ENCODE data around the gene ACTN1.

Gene ACTN1

DNA sequence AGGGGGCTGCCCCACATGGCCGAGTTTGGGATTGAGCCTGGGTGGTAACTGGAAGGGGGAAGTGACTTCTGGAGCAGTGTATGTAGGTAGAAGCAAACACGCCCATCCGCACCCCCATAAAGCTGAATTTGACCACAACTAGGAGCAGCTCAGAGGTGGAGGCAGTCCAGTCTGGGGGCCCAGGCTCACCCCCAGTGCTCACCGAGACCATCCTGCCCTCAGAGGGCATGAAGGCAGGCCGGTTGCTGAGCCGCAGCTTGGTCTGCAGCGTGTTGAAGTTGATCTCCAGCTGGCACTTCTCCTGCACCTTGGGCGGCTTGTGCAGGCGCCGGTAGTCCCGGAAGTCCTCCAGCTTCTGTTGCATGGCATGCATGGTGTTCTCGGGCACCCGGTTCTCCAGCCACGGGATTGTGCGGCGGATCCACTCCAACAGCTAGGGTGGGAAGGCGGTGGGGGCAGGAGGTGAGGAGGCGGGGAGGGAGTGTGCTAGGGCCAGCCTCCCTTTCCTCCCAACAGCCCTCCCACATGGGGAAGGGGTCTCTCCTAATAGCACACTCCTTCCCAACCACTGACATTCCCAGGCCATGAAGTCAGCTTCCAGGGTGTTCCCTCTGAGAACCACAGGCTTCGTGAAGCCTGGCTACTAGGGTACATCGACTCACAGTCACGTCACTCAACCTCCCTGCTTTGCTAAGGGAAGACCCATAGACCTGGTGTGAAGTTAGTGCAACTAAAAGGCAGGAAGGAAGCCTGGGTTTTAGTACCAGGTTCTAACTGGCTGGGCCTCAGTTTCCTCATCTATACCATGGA lies 87.0 kb downstream of the ACTN1 start:
- no peak for DNase-seq (ENCODE audit: low read depth in 2 of 2, low spot score in 1 of 2)

- DNase-seq (ENCODE audit: low read depth in 2 of 2, low spot score in 1 of 2): no peak
Measured at GRCh38 chr14:68890173-68890931, 88.8 kb downstream of the ACTN1 start.

GRCh38 chr14:68888883-68889282 lies 90.2 kb downstream of the ACTN1 start:
- no peak for DNase-seq (ENCODE audit: low read depth in 2 of 2, low spot score in 1 of 2)

DNA sequence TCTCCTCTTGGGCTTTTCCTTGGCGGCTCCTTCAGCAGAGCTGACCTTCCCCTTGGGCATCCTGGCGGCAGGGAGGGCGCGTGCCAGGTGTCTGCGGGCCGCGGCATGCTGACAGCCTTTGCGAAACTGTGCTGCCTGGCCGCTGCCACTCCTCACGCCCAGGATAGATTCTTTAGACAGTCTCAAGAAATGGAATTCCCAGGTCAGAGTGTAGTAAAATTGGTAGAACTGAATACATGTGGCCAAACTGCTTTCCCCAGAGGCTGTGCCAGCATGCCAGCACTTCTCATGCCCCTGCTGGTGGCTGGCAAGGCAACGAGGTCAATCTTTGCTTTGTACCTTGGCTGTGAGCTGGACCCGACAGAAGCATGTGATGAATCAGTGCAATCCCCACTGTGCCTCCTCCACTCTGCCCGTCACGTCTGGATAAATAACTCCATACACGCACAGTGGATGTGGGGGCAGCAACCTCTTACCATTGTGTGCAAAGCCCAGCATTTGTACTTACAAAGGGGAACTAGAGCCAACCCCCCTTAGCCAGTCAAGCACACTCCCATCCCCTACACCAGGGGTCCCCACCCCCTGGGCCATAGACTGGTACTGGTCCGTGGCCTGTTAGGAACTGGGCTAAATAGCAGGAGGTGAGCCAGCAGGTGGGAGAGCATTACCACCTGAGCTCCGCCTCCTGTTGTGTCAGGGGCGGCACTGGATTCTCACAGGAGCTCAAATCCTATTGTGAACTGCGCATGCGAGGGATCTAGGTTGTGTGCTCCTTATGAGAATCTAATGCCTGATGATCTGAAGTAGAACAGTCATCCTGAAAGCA lies 90.9 kb downstream of the ACTN1 start:
- no peak for DNase-seq (ENCODE audit: low read depth in 2 of 2, low spot score in 1 of 2)

DNA sequence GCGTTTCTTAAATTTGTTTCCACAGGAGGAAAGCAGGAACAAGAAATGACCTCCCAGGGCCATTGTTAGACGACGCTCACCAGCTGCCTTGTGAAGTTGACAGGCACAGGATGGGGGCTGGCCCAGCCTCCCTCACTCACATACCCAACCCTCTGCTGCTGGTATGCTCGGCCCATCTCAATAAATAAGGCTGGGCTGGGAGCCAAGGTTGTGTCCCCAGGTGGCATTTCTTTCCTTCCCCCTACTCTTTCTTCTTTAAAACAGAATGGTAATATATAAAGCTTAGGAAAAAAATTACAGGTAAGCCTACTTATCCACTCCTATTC lies 93.0 kb downstream of the ACTN1 start:
- no peak for DNase-seq (ENCODE audit: low read depth in 2 of 2, low spot score in 1 of 2)

DNA sequence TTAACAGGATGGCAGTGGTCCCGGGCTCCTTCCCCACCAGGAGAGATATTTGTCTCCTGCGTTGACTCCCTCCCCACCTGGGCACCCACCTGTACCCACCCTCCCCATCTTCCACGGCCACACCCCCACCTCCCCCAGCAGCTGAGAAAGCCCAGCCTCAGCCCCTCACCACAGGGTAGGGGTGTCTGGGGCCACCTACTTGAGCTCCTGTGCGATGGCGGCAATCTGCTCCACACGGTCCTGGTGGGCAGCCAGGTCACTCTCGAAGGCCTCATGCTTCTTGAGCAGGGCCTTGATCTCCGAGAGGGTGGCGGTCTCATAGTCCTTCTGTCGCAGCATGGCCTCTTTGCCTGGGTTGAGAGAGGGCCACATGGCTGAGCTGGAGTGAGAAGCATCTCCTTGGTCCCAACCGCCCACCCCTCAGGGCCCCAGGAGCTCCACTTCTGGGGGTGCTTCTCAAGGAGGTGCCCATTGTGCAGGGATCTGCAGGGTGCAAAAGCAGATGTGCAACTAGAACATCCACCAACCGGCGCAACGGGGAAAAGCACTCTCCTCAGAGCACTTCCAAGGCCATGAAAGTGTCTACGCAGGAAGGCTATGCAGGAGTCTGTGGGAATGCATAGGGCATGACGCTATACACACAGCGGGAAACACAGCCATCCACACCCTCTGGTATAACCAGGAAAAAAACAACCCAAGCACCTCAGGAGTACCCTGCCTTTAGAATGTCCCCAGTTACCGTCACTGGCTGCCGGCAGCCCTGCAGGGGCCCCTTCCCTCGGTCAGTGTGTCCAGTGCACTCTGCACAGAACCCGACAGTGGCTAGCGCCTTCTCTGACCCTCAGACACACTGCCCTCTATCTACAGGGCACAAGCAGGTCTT lies 93.6 kb downstream of the ACTN1 start:
- DNase-seq (ENCODE audit: low read depth in 2 of 2, low spot score in 1 of 2): no peak

- DNase-seq (ENCODE audit: low read depth in 2 of 2, low spot score in 1 of 2): no peak
Measured at GRCh38 chr14:68884031-68885030, 94.8 kb downstream of the ACTN1 start.

DNA sequence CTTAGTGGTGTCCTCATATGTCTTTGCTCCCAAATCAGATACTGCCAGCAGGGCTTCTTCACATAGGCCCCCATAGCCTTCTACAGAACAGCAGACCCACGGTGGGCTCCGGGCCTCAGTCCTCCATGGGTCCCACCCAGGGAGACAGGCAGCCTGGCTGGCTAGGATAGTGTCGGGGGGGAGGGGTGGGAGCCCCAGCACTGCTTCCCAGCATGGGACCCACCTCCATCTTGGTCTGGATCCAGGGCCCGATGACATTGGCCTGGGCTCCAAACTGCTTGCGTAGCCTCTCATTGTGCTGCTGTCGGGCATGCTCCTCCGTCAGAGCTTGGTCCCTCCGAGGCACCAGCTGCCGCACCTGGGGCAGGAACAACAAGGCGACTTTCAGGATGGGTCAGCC lies 96.9 kb downstream of the ACTN1 start:
- DNase-seq (ENCODE audit: low read depth in 2 of 2, low spot score in 1 of 2): no peak

DNA sequence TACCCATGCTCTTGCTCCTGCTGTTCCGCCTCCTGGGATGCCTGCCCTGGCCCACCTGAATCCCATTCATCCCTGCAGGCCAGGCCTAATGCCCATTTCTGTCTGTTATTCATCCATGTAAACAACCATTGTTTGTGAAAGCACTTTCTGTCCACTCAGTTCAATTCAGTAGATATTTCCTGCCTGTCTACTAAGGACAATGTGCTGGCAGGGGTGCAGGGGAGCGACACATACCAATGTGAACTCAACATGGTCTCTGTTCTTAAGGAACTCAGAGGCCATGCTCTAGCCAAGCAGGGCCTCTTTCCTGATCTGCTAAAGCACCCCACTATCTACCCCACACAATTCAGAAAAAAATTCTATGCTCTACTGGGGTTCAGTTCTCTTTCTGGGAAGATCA lies 97.7 kb downstream of the ACTN1 start:
- no peak for DNase-seq (ENCODE audit: low read depth in 2 of 2, low spot score in 1 of 2)

- no peak for DNase-seq (ENCODE audit: low read depth in 2 of 2, low spot score in 1 of 2)
Measured at GRCh38 chr14:68880581-68881105, 98.5 kb downstream of the ACTN1 start.

DNA sequence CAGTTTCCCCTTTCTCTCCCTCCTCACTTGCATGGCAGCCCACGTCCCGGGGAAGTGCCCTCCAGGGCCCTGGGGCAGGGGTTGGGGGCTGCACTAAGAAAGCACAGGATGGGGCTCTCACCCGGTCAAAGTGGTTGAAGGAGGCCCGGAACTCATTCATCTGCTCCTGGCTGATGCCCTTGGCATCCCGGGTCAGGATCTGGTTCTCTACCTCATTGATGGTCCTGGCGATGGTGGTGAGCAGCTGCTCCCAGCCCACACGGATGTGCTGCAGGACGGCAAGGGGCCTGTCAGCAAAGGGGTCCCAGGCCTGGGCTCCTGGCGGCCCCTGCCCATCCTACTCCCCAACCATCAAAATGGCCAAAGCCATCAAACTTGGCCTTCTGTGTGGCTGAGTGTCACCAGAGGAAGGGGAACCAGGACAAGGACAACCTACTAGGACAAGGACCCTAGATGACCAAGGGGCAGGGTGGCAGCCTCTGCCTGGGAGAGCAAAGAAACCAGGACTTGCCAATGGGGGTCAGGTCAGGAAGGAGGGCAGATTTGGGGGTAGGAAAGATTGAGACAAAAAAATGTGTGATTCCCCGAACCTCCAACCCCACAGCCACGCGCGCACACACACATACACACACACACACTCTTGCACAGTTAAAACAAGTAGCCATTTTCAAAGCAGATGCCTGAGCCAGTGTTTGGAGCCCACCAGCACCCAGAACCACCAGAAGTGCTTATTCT lies 99.1 kb downstream of the ACTN1 start:
- DNase-seq (ENCODE audit: low read depth in 2 of 2, low spot score in 1 of 2): no peak

- no peak for DNase-seq (ENCODE audit: low read depth in 2 of 2, low spot score in 1 of 2)
Measured at GRCh38 chr14:68879321-68879781, 99.8 kb downstream of the ACTN1 start.

DNA sequence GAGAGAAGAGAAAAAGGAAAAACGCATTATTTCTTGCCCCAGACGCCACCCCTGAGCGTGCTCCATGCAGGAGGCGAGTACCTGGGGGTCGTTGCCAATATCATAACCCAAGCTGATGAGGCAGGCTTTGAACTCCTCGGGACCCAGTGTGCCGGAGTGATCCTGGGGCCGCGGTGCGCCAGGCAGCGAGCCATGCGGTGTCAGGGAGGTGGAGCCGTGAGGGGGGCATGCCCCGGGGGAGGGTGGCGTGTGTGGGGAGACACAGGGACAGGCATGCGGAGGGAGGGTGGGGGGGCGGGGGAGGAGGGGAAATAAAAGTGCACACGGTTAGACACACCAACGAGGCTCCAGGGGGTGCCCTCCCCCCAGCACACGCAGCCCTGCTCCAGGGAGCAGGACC lies 100.2 kb downstream of the ACTN1 start:
- no peak for DNase-seq (ENCODE audit: low read depth in 2 of 2, low spot score in 1 of 2)

DNA sequence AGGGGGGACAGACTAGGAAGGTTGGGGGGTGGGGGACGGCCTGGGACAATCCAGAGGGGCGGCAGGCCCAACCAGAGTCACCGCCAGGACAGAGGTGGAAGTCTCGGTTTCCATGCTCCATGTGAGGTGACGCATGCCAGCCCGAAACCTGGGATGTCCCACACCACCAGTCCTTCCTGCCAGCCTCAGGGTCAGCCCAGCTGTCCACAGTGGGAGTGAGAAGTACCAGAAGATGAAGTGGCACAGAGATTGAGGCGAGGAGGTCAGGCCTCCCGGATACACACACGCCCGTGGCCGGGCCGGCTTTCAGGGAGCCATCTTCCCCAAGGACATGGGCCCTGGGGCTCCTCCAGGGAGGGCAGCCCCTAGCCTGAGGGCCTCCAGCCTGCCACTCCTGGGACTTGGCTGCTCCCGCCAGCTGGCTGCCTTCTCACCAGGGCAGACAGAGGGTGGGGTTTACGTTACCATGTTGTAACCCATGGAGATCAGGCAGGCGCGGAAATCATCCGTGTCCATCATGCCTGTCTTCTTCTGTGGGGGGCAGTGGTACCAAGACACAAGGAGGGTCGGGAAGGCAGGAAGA lies 101.0 kb downstream of the ACTN1 start:
- DNase-seq (ENCODE audit: low read depth in 2 of 2, low spot score in 1 of 2): no peak

DNA sequence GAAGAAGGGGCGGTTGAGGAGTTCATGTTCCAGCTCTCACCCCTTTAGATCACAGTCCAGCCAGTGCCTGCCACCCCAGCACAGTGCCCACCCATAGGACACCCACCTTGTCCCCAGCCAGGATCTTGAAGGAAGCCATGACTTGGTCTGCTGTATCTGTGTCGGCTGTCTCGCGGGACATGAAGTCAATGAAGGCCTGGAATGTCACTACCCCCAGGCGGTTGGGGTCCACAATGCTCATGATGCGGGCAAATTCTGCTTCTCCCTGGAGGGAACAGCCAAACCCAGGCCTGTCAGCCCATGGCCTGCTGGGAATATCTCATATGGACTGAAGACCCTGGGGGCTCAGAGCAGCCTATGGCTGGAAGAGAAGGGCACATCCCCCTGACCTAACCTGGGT lies 102.1 kb downstream of the ACTN1 start:
- no peak for DNase-seq (ENCODE audit: low read depth in 2 of 2, low spot score in 1 of 2)

DNA sequence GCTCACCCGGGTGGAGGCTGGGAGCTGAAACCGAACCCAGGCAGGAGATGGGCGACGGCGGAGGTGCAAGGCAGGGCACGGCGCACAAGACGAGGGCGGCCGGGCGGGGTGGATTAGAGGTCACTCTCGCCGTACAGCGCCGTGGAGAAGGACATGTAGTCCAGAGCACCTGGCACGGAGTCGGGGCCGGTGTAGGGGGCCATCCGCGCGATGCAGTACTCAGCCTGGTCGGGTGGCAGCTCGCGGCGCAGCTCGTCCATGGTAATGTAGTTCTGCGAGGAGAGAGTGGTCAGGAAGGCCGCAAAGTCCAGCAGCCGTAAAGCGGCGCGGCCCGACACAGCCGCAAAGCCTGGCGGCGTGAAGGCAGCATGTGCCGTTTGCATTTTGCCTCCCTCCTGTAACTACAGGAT lies 104.4 kb downstream of the ACTN1 start:
- DNase-seq (ENCODE audit: low read depth in 2 of 2, low spot score in 1 of 2): no peak

GRCh38 chr14:68873376-68873775 lies 105.7 kb downstream of the ACTN1 start:
- no peak for DNase-seq (ENCODE audit: low read depth in 2 of 2, low spot score in 1 of 2)

GRCh38 chr14:68871392-68871791 lies 107.7 kb downstream of the ACTN1 start:
- DNase-seq (ENCODE audit: low read depth in 2 of 2, low spot score in 1 of 2): no peak

Data from stimulated activated CD8-positive, alpha-beta memory T cell treated with anti-CD3 and anti-CD28 coated beads, Interleukin-4, amount 100 ng/mL, for 4 hours (primary cell).